Activated CD4-positive, alpha-beta T cell treated with anti-CD3 and anti-CD28 coated beads for 24 hours (primary cell): ENCODE data around the gene NCKAP5.
"Not testable (repeated sequence)": the region's sequence is repeated elsewhere in the genome, so short reads cannot be mapped to it uniquely, and the experiment has no call there.

Source experiments
- DNase-seq, 2 donors: peaks; one replicate each; pipeline ENCODE4 v3.0.0-alpha.2; 2020; ENCODE audit warnings: low read depth in 2 of 2

The NCKAP5 gene

DNA sequence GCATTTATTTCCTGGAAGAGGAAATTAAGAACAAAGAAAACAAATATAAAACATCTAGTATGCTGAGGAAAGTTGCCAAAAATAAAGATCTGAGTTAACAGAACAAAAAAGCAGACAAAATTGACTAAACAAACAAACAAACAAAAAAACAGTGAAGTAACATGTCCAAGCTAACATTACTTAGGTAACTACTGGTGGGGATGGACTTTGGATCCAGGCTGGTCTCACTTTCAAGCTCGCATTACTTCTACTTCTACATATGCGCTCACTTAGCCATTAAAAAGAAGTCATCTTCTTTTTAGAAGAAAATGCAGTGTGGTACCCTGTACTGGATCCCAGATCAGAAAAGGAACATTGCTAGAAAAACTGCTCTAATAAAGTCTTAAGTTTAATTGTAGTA is 358.9 kb downstream of the NCKAP5 start:
- no peak for DNase-seq

DNA sequence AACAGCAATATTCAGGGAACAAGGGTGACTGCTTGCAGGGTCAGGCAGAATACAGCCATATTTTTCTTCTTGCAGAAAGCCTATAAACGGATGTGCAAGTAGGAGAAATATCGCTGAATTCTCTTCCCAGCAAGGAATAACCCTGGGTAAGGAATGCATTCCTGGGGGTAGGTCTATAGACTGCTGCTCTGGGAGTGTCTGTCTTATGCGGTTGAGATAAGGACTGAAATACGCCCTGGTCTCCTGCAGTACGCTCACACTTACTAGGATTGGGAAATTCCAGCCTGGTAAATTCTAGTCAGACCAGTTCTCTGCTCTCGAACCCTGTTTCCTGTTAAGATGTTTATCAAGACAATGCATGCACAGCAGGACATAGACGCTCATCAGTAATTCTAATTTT is 361.6 kb downstream of the NCKAP5 start:
- DNase-seq: not testable (repeated sequence)

DNA sequence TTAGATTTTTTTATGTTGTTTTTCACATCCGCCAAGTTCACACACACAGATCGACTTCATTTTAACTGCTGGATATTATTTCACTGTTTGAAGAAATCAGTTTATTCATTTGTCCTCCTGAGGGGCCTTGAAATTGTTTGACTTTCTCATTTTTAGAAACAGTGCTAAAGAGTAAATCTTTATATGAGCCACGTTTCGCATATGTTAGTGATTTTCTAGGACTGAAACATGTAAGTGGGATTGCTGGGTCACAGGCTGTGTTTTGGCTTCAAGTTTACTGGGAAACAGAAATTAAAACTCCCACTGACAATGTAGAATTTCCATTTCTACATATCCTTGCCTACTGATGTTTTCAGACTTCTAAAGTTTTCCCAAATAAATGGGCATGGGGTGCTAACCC is 363.8 kb downstream of the NCKAP5 start:
- no peak for DNase-seq

DNA sequence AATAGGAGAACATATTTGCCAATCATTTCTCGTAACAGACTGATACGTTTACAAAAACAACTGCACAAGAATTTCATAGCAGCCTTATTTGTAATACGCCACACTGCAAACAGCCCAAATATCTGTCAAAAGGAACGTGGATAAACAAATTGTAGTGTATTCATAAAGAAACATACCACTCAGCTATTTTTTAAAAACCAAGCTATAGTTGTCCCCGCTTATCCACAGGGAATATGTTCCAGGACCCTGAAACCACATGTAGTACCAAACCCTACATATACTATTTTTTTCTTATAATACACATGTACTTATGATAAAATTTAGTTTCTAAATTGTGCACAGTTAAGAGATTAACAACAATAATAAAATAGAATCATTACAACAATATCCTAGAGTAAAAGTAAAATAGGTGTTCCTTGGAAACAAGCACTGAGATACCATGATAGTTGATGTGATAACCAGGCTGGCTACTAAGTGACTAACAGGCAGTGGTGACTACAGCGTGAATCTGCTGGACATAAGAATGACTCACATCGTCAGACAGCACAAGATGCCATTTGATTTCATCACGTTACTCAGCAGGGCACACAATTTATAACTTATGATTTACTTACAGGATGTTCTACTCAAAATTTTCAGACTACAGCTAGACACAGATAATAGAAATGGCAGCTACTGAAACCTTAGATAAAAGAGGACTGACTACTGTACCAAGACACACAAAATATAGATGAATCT is 367.4 kb downstream of the NCKAP5 start:
- DNase-seq: no peak

DNA sequence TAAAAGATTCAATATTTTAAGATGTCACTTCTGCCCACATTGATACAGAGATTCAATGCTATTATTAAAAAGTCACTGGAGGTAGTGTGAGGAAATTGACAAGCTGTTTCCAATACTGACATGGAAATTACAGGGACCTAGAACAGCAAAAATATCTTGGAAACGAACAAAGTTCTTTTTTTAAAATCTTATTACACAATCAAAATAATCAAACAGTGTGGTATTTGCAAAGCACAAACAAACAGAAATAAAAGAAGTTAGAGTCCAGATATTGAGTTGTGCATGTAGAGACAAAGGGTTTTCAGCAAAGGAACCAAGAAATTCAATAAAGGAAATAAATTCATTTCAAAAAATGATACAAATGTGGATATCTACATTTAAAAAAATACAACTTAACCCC is 369.6 kb downstream of the NCKAP5 start:
- no peak for DNase-seq

DNA sequence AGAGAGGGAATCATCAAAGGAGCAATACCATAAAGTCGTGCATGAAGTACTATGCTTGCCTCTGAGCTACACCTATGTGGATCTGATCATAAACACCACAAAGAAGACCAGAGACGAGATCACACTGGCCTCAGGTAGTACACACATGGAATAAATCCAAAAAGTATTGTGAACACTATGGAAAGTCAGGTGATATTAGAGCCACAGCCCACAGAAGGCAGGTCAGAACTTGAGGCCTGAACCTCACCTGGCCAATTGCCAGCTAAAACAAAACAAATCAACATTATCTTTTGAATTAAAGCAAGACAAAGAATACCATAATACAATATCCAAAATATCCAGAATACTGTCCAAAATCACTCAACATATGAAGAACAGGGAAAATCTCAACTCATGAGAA is 371.1 kb downstream of the NCKAP5 start:
- no peak for DNase-seq

DNA sequence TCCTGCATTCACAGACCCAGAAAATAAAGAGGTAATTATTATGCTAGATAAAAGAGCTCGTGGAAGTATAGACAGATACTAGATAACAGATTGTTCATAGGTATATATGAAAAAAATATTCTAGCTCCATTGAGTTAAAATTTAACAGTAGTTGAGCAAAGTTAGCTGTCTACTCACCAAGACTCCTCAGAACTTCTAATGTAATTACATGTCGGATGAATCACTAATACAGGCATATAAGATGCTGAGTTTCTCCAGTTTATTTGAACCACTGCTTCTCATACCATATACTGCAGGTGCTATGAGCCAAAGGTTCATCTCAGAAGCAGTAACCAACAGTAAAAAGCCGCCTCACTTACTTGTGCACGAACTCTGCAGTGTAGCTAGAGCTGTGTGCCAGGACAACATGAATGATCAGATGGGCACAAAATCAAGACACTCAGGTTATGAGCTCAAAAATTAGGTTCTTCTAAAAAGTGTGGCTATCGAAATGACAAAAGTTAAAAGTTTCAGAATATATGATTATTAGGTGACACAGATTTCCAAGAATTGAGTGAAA is 373.4 kb downstream of the NCKAP5 start:
- DNase-seq: no peak

DNA sequence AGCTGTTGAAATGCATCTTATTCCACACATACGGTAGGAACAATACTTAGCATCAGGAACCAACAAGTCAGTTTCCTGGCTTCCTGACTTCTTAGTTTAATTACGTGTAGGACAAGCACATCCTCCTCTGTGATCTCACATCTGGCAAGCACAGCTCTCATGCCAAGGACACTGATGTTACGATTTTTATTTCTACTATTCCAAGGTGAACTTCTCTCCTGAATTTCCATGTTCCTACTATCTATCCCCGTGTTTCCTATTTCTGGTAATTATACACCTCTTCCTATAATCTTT is 374.0 kb downstream of the NCKAP5 start:
- no peak for DNase-seq

DNA sequence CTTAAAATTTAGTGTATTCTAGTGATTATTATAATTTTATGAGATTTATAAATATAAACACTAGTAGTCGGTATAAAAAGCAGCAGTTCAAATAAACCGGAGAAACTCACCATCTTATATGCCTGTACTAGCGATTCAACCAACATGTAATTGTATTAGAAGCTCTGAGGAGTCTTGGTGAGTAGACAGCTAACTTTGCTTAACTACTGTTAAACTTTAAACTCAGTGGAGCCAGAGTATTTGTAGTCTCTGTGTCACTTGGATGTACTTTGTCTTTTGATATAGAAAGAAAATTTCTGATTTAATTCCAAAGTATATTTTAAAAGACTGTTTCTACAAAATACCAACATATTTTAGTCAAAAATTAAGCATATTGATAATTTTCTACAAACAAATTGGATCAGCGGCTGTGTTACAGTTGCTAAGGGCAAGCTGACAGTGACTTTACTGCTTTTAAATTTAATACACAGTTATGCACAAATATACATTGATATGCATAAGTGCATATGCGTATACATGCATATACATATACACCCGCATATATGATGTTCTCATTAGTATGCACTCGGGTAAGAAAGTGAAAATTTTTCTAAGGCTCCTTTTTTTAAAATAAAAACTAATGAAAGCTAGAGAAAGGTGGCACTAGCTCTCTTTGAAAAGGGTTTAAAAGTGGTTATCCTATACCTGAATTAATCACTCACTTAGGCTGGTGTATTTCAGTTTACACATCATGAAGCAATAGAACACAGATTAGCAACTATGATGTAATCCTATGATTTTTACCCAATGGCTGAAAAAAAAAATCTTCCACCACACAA is 374.5 kb downstream of the NCKAP5 start:
- DNase-seq: no peak

DNA sequence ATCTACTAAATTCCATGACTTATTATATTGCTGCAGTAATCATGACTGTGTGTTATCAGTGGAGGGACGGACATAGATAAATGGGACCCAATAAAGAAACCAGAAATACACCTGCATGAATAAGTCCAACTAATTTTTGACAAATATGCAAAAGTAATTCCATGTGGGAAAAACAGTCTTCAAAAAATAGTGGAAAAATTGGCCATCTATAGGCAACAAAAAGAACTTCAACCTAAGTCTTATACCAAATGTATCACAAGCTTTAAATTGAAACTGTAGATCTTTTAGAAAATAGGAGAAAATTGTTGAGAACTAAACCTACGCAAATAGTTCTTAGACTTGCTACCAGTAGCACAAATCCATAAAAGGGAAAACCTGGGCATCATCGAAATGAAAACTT is 376.2 kb downstream of the NCKAP5 start:
- DNase-seq: no peak

DNA sequence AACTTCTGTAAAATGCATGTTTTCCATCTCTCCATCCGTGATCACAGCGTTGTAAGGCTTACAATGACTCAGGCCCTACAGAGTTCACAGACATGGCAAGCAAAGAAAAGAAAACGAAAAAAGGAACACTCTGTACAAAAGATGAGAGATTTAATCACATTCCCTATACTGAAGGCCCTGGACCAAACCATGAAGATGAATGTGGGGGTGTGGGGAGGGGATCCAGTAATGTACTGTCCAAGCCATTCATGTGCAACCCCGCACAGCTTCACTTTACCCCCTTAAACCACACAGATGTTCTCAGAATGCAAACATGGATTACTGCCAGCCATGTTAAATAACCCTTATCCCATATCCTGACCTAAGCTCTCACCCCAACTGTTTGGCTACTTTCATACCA is 391.1 kb downstream of the NCKAP5 start:
- no peak for DNase-seq

DNA sequence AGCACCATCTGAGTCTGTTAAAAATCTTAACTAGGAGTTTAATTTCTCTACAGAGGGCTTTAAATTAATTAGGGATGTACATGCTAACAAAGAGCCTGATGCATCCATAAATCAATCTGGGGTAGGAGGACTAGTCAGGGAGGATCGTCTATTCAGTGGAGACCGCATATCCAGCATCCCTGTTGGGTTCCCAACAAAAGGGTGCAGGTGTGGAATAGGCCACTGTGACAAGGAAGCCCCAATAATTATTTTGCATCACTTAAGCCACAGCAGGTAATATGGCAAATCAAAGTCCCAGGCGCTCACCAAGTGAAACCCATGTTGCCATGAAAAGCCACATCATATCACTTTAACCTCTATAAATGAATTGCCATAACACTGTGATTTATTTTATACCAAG is 392.3 kb downstream of the NCKAP5 start:
- no peak for DNase-seq

DNA sequence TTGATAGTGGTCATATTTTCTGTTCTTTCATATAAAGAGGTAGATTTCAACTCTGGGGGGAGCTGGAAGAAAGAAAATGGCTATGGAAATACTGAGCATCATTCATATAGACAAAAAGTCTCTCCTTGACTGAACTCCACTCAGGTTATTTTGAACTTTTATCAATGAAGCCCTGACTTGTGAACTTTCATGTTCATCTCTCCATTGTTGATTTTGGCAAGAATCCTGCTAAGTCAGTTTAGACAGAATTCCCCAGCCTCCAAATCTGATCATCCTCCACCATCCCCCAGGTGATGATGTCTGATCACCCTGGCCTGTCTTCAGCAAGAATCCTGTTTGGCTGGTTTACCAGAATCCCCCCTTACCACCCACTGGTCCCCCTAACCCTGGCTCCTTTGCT is 395.0 kb downstream of the NCKAP5 start:
- DNase-seq: no peak

DNA sequence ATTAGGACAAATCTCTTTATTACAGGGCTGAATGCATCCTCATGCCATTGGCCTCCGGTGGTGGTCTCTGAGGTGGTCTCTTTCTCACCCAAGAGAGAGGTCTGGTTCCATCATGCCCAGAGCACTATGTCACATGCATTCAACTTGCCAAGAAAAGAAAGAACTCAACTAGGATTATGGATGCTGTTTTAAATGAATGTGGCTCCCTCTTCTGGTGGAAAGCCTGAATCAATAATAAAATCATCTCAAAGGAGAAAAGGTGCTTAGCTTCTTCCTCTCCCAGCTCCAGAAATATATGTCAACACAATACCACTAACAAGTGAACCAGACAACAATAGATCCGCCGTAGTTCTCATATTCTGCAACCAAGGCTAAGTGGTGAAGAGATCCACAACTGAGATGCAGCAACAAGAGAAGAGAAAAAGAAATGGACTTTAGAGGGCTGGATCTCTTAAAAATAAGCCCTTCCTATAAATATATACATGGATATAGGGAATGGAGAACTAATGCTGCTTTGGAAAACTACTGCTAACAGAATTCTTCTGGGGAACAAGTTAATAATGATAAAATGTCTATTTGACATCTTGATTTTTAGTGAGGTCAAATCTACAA is 396.8 kb downstream of the NCKAP5 start:
- no peak for DNase-seq

DNA sequence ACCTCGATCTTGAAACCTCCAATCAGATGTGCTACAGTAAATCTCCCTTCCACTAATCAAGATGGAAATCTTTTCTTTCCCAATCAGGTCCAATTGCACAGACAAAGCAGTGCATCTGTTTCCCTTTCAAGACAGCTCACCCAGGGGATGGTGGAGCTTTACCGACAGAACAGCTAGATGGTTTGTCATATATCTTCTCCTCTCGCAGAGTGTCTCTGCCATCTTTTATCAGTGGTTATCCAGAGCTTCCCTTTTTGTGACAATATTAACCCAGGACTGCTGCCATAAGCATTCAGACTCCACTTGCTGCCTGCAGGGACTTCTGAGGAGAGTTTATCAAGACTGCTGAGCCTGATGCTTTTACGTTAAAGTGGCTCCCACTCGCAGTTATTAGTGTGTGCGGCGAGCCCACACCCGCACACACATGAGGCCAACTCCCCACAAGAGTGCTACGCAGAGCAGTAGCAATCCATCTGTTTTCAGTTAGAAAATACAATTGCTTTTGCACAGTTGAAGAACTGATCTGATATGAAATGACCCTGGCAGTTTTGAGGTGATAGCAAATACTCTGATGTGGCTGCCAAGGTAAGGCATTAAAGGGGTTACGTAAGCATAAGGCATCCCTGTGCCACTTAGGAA is 398.9 kb downstream of the NCKAP5 start:
- no peak for DNase-seq

DNA sequence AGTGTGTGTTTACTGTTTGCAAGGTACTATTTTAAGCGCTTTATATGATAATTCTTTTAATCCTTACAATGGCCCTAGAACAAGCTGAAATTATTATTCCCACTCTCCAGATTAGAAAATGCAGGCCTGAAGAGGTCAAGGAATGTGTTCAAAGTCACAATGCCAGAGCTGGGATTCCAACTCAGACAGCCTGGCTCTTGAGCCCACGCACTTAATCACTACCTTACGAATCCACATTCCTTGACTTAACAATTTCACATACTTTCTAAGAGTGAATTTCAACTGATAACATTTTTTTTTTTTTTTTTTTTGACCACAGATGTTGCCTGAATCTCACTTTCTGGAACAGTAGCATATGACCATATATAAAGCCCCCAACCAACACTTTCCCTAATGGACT is 400.3 kb downstream of the NCKAP5 start:
- no peak for DNase-seq

DNA sequence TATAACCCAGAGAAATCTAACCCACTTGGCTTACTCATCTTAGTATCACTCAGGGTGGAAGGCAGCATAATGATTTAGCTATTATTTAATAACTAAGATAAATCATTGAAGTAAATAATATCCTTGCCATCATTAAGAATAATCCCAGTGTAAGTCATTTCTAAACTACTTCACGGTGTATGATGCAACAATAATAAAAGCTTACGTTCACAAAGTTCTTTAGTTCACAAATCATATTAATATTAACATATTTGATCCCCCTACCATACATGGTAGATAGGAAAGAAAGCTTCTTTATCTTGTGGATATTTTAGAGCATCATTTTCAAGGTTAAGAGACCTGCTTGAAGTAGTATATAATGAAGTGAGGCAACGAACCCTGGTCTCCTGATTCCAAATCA is 401.0 kb downstream of the NCKAP5 start:
- no peak for DNase-seq

DNA sequence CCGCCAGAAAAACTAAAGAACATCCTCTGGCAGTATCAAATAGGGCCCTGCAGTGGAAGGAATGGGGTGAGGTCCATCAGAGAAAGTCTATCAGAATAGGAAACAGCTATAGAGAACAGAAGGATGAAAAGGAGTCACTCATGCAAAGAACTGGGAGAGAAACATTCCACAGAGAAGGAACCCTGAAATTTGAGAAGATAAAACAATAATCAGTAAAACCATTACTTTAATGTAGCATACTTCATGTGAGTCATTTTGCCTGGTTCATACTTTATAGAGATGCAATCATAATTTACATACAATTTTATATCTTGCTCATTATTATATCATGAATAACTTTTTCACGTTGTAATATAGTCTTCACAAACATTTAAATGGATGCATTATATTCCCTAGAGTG is 402.2 kb downstream of the NCKAP5 start:
- DNase-seq: no peak

DNA sequence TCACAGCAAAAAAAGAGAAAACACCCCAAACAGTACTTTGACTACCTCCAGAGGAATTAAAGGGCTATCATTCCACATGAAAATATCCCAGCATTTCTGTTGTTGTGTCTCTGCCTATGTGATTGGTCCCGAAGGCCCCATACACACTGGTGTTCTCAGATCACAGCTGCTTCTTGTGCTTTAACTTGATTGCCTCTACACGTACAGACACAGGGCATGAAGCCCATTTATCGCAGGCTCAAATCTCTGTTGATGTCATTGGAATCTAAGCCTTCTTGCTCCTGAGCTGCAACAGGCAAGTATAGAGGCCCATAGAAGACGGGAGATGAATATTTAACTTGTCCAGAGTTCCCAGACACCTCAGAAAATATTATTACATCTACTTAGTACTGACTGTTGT is 405.2 kb downstream of the NCKAP5 start:
- no peak for DNase-seq

DNA sequence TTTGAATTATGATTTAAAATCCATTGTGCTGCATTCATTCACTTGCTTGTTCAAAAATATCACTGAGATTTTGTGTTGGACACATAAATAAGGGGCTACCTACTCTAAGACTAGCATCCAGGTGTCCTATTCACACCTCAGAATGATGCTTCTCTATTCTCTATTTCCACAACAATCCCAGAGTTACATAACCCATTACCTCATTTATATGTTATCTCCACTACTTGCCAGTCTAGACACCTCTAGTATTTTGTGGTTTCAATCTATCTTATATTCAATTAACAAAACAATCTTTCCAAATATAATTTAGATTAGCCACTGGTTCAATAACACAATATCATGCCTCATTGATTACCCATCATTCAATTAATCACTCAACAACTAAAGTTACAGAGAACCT is 409.8 kb downstream of the NCKAP5 start:
- DNase-seq: no peak

DNA sequence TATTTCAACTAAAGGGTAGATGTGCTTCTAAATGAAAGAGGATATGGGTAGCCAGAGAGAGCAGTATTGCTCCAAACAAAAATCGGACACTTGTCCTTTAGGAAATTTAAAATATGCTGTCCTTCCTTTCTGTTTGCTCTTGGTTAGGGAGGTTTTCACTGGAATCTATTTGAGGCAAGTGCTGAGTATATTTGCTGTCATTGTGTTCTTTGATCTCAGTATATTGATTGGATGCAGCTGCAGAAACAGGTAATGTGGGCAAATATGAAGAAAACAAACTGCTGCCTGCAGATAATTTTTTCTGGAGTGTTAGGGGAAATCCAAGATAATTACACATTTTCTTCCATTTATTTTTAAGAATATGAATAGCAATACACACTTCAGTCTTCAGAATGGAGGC is 410.2 kb downstream of the NCKAP5 start:
- DNase-seq: no peak

DNA sequence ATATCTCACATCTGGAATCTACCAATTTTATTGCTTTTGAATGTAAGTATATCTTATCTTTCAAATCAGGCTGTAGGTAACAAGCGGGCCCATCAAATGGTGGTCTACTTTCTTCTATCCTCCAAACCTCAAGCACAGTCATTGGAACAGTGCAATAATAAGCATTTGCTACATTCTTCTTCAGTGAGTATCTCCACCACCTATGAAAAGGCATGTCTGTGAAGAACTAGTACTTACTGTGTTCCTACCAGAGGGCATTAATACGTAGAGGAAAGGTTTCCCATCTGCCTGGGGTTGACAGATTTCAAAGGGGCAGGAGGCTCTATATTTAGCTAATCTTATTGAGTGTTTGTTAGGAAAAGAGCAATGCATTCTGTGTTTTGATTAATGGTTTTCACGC is 411.1 kb downstream of the NCKAP5 start:
- no peak for DNase-seq
